NB4 (cell line): Measurements from ENCODE around the gene DAZAP1.

Experiments used
- CTCF ChIP-seq: IDR thresholded peaks from one replicate; pipeline ENCODE4 v1.5.1; 2012; ENCODE audit warnings: low read depth, low read length
- POLR2A ChIP-seq: IDR thresholded peaks from 2 replicates; pipeline ENCODE4 v1.6.1; 2011; ENCODE audit warnings: mild to moderate bottlenecking; ENCODE audit not compliant: insufficient read length; ENCODE audit errors: extremely low read depth

- no peak for TF ChIP-seq POLR2A
- no peak for TF ChIP-seq CTCF
Observed at GRCh38 chr19:1401889-1402217, 5.5 kb upstream of the DAZAP1 start.
